Suprapubic skin (tissue), 4 donors: ENCODE results near the gene FYN.

Source experiments
- EP300 ChIP-seq: sonication (generic); formaldehyde crosslinking; IDR thresholded peaks from one replicate; pipeline ENCODE4 v1.6.1; 2017; ENCODE audit warnings: antibody characterized with exemption
- POLR2AphosphoS5 ChIP-seq, 3 donors: sonication (generic); formaldehyde crosslinking; IDR thresholded peaks; one replicate each; pipeline ENCODE4 v1.6.1; 2017; ENCODE audit warnings: antibody characterized with exemption in 3 of 3

DNA sequence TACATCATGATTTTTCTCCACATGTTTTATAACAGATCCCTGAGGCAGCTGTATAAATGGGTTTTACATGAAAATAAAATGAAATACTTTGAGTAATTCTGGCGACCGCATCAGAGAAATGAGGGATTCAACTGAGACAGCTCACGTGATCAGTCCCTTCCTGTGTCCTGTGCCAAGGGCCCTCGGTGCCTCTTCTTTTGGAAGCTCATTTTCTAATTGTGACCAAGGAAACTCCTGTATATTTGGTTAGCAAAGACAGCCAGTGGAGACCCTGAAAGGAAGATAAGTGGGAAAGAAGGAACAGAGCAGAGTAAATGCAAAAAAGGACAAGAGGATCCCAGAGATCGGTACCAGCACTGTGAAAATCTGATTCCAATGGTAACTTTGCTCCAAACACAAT lies 129.9 kb downstream of the FYN start:
- no peak for TF ChIP-seq POLR2AphosphoS5 (IDR thresholded peaks at IDR 0.05)
- TF ChIP-seq EP300: no peak
